Activated CD4-positive, CD25-positive, alpha-beta regulatory T cell (primary cell): ENCODE results near the gene LIPT2.

ENCODE experiments used
- DNase-seq, 4 experiments: peaks; one replicate each; lab custom pipeline; 2025; lab: John Stamatoyannopoulos, UW

LIPT2 gene

GRCh38 chr11:74504100-74504691 lies 10.7 kb upstream of the LIPT2 start:
- DNase-seq: no peak

- DNase-seq: no peak
Measured at GRCh38 chr11:74494916-74495315, 1.4 kb upstream of the LIPT2 start.

DNA sequence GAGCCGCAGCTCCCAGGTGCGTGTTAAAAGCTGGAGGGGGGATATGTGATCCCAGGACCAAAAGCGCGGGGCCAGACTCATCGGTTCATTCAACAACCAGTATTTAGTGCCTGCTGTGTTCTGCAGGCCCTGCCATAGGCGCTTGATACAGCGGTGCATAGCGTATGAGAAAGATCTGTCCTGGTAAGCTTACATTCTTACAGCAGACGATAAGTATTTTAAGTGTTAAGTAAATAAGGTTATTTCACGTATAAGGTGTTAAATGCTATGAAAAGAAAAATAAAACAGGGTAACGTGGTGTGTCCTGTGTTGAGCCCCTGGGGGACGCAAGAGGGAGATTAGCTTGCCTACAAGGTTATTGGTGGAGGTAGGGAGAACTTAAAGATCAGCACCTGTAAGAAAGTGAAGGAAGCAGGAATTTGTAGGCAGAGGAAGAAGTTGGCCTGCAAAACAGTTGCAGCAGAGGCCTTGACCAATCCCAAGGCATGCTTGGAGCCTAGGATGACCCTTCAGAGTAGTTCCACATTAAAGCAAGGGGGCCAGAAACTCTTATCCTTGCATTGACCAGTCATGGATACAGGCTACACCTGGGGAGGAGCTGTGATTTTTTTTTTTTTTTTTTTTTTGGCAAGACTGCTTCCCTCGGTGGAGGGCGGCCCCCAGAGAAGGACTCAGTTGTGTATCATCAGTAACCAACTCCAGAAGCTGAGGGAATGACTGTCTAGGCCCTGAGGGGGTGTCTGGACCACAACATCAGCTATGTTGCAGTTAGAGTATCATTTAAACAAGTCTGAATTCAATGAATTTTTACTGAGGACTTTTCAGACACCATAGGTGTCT lies 487 bp upstream of the LIPT2 start:
- no peak for DNase-seq

DNA sequence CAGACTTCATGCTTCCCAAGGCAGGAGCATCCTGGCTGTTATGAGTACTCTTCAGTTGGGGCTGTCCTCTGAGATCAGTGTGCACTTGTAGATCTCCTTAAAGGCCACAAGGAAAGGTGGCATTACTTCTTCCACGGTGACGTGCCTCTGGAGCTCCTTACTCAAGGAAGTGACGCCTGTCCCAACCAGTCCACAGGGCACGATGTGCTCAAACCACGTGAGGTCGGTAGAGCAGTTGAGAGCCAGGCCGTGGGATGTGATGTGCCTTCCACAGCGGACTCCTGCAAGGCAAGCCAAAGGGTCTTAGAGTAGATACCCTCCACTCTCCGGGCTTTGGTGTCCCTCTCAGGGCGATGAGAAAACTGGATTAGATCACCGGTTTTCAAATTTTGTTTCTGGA lies 1.4 kb downstream of the LIPT2 start:
- DNase-seq: no peak

GRCh38 chr11:74490941-74491340 lies 2.6 kb downstream of the LIPT2 start:
- no peak for DNase-seq

- DNase-seq: no peak
Measured at GRCh38 chr11:74487875-74488274, 5.6 kb downstream of the LIPT2 start.

DNA sequence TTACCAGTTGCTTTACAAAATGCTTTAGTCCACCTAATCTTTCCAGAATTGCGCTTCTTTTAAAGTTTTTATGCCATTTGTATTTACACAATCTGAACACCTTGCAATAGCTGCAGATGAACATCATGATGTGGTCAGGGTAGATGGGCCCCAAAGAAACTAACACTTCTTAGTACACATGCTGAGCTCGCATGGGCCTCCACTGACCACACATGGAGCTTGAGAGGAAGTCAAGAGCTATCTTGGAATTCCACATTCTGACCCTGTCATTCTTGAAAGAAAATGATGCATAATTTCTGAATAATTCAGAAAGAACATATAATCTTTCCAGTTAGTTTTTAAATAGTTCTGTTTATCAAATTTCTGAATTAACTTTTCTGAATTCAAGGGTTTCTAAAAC lies 7.7 kb downstream of the LIPT2 start:
- DNase-seq: no peak

GRCh38 chr11:74480688-74481417 lies 12.7 kb downstream of the LIPT2 start:
- no peak for DNase-seq

- no peak for DNase-seq
Measured at GRCh38 chr11:74479732-74480123, 13.8 kb downstream of the LIPT2 start.

GRCh38 chr11:74478877-74479731 lies 14.4 kb downstream of the LIPT2 start:
- no peak for DNase-seq

- DNase-seq: no peak
Measured at GRCh38 chr11:74476536-74476935, 17.0 kb downstream of the LIPT2 start.

GRCh38 chr11:74474316-74474715 lies 19.2 kb downstream of the LIPT2 start:
- DNase-seq: no peak

GRCh38 chr11:74473382-74474173 lies 19.9 kb downstream of the LIPT2 start:
- no peak for DNase-seq

DNA sequence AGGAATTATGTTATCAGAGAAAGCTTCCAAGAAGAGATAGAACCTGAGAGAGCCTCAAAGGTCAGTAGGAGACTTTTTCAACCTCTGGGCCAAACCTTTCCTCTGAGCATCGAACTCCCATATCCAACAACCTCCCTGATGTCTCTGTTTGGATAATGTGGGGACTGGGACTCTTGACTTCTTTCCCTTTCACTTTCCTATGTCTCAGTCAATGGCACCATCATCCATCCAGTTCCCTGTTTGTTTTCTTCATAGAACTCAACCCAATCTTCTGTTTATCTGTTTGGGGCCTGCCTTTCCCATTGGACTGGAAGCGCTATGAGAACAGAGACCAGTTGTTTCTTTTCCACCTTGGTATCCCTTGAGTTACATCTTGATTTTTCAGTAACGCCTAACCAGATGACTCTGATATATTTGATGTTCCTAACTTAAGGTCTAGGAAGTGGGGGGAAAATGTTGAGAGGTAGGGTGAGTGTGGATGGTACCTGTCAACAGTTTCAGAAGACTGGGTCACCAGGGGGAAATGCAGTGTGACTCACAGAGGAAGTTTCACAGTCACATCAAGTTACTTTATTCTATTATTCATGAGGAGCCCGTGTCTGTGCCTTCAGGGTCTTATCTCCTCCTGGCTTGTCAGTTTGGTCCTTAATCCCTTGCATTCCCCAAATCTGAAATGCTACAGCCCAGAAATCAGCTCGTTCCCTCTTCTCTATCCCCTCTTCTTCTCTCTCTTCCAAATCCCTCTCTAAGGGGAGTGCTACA lies 21.7 kb downstream of the LIPT2 start:
- no peak for DNase-seq

- DNase-seq: no peak
Measured at GRCh38 chr11:74471037-74471436, 22.5 kb downstream of the LIPT2 start.

DNA sequence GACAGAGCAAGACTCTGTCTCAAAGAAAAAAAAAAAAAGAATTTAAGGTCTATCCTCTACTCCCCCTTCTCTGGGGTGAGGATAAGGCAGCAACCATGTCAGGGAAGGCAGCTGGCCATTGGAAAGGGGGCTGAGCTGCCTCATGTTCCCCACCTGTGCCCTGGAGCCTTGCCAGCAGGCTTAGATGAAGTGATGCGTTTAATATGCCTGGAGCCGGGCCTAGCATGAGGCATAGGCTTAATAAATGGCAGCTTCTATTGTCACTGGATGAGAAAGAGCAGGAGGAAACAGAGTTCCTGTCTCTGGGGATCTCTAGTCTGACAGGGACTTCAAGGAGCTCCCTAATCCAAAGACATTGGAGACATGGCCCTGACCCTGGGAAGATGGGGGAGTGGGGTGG lies 23.0 kb downstream of the LIPT2 start:
- no peak for DNase-seq

GRCh38 chr11:74468936-74469335 lies 24.6 kb downstream of the LIPT2 start:
- DNase-seq: no peak

GRCh38 chr11:74468521-74468920 lies 25.0 kb downstream of the LIPT2 start:
- DNase-seq: no peak

DNA sequence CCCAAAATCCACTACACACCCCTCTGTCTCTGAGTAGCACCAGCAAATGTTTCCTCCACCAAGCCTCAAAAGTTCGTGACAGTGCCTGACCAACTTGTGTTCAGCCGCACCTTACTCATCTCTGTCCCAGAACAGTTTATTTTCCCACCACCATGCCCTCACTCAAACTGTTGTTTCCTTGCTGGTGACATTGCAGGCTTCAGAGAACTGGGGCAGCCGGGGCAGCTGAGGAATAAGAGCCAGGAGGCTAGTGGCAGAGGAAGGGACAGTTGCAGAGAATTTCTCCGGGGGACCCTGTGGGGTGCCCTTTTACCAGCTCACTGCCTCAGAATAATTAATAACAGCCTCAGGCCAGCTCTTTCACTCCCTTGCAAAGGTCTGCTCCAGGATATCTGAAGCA lies 25.5 kb downstream of the LIPT2 start:
- DNase-seq: no peak
